ENCODE measurements around the gene HEG1. TPM values are rescaled to one million over a fixed set of nuclear protein-coding genes. Genes with fewer than 3 reads are reported as not detected.

HEG1 gene
- total and polyA plus RNA-seq, 2 of the 8 experiments (the other 6 are each of a cell fraction or from before 2014, with no cell fraction given) = 5.3 to 9.7 TPM

- no peak overlapping the region for H4K91ac ChIP-seq (replicated peaks; ENCODE audit: insufficient read length, low read length)
Observed at GRCh38 chr3:125076464-125076863, 20.7 kb upstream of the HEG1 start.

More at GRCh38 chr3:125076464-125076863, 20.7 kb upstream of the HEG1 start:
- no peak overlapping the region for H3K4ac ChIP-seq (replicated peaks; ENCODE audit: insufficient read length, low read depth, low read length)
- no peaks in the 10 kb centered on the region for H3K9me3 ChIP-seq (ENCODE audit: insufficient read depth in 2 of 2, low read depth in 1 of 2, low read length in 1 of 2)
- no peaks in the 10 kb centered on the region for H3K79me1 ChIP-seq (ENCODE audit: low read depth, low read length)
- no peak overlapping the region for H2BK20ac ChIP-seq (ENCODE audit: low read length)
- 70% methylated on average over 1 of the region's 1 CpG; no CpG with 5 or more reads in 1 of the 2 experiments for WGBS, 2 experiments (ENCODE audit: extremely low coverage in 1 of 2, insufficient coverage in 1 of 2, insufficient read length in 1 of 2, insufficient replicate concordance in 2 of 2, low coverage in 1 of 2, low lambda C conversion rate in 2 of 2, missing lambda C conversion rate in 1 of 2)
- no peak for TF ChIP-seq NRF1 (IDR thresholded peaks at IDR 0.05; ENCODE audit: low read depth, low read length)
- no peak for TF ChIP-seq RBBP5 (IDR thresholded peaks at IDR 0.05; ENCODE audit: borderline replicate concordance, low read depth, low read length)
- H3K79me2 ChIP-seq (ENCODE audit: control insufficient read depth in 1 of 2, insufficient read depth in 2 of 2, low read length in 2 of 2) = no peaks in the 10 kb centered on the region
- H3K4me1 ChIP-seq (replicated peaks in 1 of 4; ENCODE audit: control insufficient read depth in 3 of 4, insufficient read depth in 4 of 4, low read length in 3 of 4) = peaks cover 0 to 6% (median 3%) of the 10 kb centered on the region in 4 experiments; a peak in 5 of 7 replicates
- H3K14ac ChIP-seq (ENCODE audit: insufficient read length) = no peak overlapping the region
- H2AK5ac ChIP-seq (ENCODE audit: low read depth, low read length) = no peak overlapping the region; the same call in 1 of the 2 replicates
- H2BK5ac ChIP-seq (ENCODE audit: low read depth, low read length) = peak overlapping the region; percentile 39; the same call in 1 of the 2 replicates
- ChIA-PET POLR2A (ENCODE audit: partially characterized antibody) (no interaction called here), CTCF (ENCODE audit: partially characterized antibody) (interaction anchor here (1.1 to 2.5 kb wide), 6 partner anchors 9 to 118 kb away, joined by 3 to 10 read pairs (median 4); no protein-coding TSS in a partner anchor)
- H2AFZ ChIP-seq (ENCODE audit: low read length) = no peak overlapping the region
- no peaks in the 10 kb centered on the region; the same call in 1 of the 2 replicates for H3K23me2 ChIP-seq (ENCODE audit: low read depth, low read length)
- H3K4me3 ChIP-seq (ENCODE audit: extremely low read depth in 1 of 4, insufficient read depth in 2 of 4, low read depth in 3 of 4, low read length in 4 of 4) = no peak overlapping the region
- H2BK15ac ChIP-seq (ENCODE audit: low read length) = no peak overlapping the region
- H3K56ac ChIP-seq (replicated peaks; ENCODE audit: insufficient read length, low read depth, low read length) = no peak overlapping the region
- no peak for FAIRE-seq
- no peak overlapping the region for H4K8ac ChIP-seq (ENCODE audit: extremely low read depth, insufficient read depth, low read length)
- H3K4me2 ChIP-seq (ENCODE audit: insufficient read depth in 1 of 2, low read depth in 2 of 2, low read length in 2 of 2) = no peak overlapping the region
- H3K9ac ChIP-seq (replicated peaks in 1 of 4; ENCODE audit: extremely low read depth in 1 of 4, low read depth in 3 of 4, low read length in 3 of 4) = no peak overlapping the region
- H4K20me1 ChIP-seq (replicated peaks in 1 of 2; ENCODE audit: control insufficient read depth in 1 of 2, insufficient read depth in 2 of 2, low read length in 2 of 2) = no peaks in the 10 kb centered on the region
- no peak overlapping the region for H3K23ac ChIP-seq (ENCODE audit: insufficient read length)
- H2BK120ac ChIP-seq (replicated peaks; ENCODE audit: low read depth, low read length) = no peak overlapping the region
- H4K5ac ChIP-seq (ENCODE audit: insufficient read length, low read depth, low read length) = no peak overlapping the region
- H3K18ac ChIP-seq (ENCODE audit: extremely low read depth, low read length) = peak overlapping the region; percentile 4; the same call in 1 of the 2 replicates
- peak in 1 of 2 experiments; percentile 43 for DNase-seq (ENCODE audit: low read depth in 1 of 2, low spot score in 2 of 2)
- H3K27me3 ChIP-seq (replicated peaks in 1 of 4; ENCODE audit: control insufficient read depth in 3 of 4, extremely low read depth in 1 of 4, insufficient read depth in 3 of 4, low read length in 3 of 4) = no peaks in the 10 kb centered on the region
- H3K27ac ChIP-seq (ENCODE audit: low read depth, low read length) = no peak overlapping the region
- no peak overlapping the region for H2BK12ac ChIP-seq (ENCODE audit: low read depth, low read length)
- peaks cover 0 to 5% (median 1%) of the 10 kb centered on the region in 4 experiments; a peak in 3 of 8 replicates for H3K36me3 ChIP-seq (ENCODE audit: control insufficient read depth in 2 of 4, insufficient read depth in 4 of 4, low read length in 3 of 4)

Data from H1 (cell line).